Colonic mucosa (tissue), 4 donors: ENCODE data around the gene KLF9. TPM values are rescaled to one million over a fixed set of nuclear protein-coding genes. Genes with fewer than 3 reads are reported as not detected.
"Not testable (repeated sequence)": the region's sequence is repeated elsewhere in the genome, so short reads cannot be mapped to it uniquely, and the experiment has no call there.

Experiments used
- DNase-seq: peaks from one replicate; pipeline ENCODE4 v3.0.0-alpha.2; 2020
- H3K27ac ChIP-seq: fragments of 200-600 bp; one replicate; pipeline ENCODE4 v1.8.0; 2021
- H3K27me3 ChIP-seq: fragments of 200-600 bp; one replicate; pipeline ENCODE4 v1.8.0; 2021
- H3K36me3 ChIP-seq: fragments of 200-600 bp; one replicate; pipeline ENCODE4 v1.8.0; 2021
- H3K4me1 ChIP-seq: fragments of 200-600 bp; one replicate; pipeline ENCODE4 v1.8.0; 2021; ENCODE audit warnings: mild to moderate bottlenecking
- H3K4me3 ChIP-seq: fragments of 200-600 bp; one replicate; pipeline ENCODE4 v1.8.0; 2021
- H3K9ac ChIP-seq, 2 donors: one replicate each; pipeline ENCODE4 v1.7.0; 2013; ENCODE audit warnings: control low read depth in 2 of 2, low read depth in 2 of 2, low read length in 2 of 2
- H3K9me3 ChIP-seq: fragments of 200-600 bp; one replicate; pipeline ENCODE4 v1.8.0; 2021
- CTCF ChIP-seq: fragments of 200-600 bp; IDR thresholded peaks from one replicate; pipeline ENCODE4 v1.8.0; 2022; ENCODE audit warnings: antibody characterized with exemption, mild to moderate bottlenecking
- intact Hi-C: fragments of 100-400 bp; cut with DNase I; formaldehyde crosslinking; loops from one replicate; pipeline ENCODE4 v1.14.1; 2022
- total RNA-seq, 2 donors: library from RNA; stranded (reverse); fragmentation: NEBNext Ultra II Directional in 1 of 2; extraction: Animal tissue kit (Norgen Biotek cat#: 25700) in 1 of 2; gene quantifications; one replicate each; pipeline ENCODE4 v1.2.1, GENCODE V29; 2021
- donor health status: healthy.
- donor health status: DM: no; HTN: no; CAD: no.
- donor health status: DM: no; HTN: no; CAD: no.

Gene KLF9
- total RNA-seq, 2 donors from 2014 or later: 13.5 to 18.8 TPM

- no peak overlapping the region for H3K4me3 ChIP-seq
- no peak for DNase-seq
- H3K27me3 ChIP-seq: no peaks in the 10 kb centered on the region
- H3K9ac ChIP-seq: no peak overlapping the region
- no peak for TF ChIP-seq CTCF
- H3K27ac ChIP-seq: peak overlapping the region; percentile 72
- peaks cover 10% of the 10 kb centered on the region for H3K4me1 ChIP-seq
- intact Hi-C loops: no loop called here
- H3K36me3 ChIP-seq: no peaks in the 10 kb centered on the region
- no peaks in the 10 kb centered on the region for H3K9me3 ChIP-seq
Observed at GRCh38 chr9:70403166-70403565, 11.3 kb downstream of the KLF9 start.

- Histone ChIP-seq H3K36me3 (no peaks in the 10 kb centered on the region), H3K27me3 (no peaks in the 10 kb centered on the region), H3K4me3 (no peak overlapping the region), H3K27ac (no peak overlapping the region), H3K9me3 (no peaks in the 10 kb centered on the region), H3K4me1 (peaks cover 16% of the 10 kb centered on the region), H3K9ac (no peak overlapping the region)
- intact Hi-C loops: no loop called here
- DNase-seq: no peak
- TF ChIP-seq CTCF: no peak
Observed at GRCh38 chr9:70402213-70402612, 12.2 kb downstream of the KLF9 start.

GRCh38 chr9:70401241-70401640, 13.2 kb downstream of the KLF9 start:
- H3K9me3 ChIP-seq, H3K9ac ChIP-seq, H3K27me3 ChIP-seq, H3K36me3 ChIP-seq, H3K4me3 ChIP-seq, intact Hi-C loops, DNase-seq, H3K27ac ChIP-seq: not testable (repeated sequence)
- H3K4me1 ChIP-seq: peaks cover 20% of the 10 kb centered on the region

GRCh38 chr9:70400107-70400892, 14.2 kb downstream of the KLF9 start:
- no peaks in the 10 kb centered on the region for H3K36me3 ChIP-seq
- no peak overlapping the region for H3K9ac ChIP-seq
- intact Hi-C loops: no loop called here
- H3K4me1 ChIP-seq: peaks cover 20% of the 10 kb centered on the region
- no peak for DNase-seq
- H3K9me3 ChIP-seq: no peaks in the 10 kb centered on the region
- no peaks in the 10 kb centered on the region for H3K27me3 ChIP-seq
- H3K27ac ChIP-seq: no peak overlapping the region
- H3K4me3 ChIP-seq: no peak overlapping the region
- TF ChIP-seq CTCF: no peak

- no peak overlapping the region for H3K4me3 ChIP-seq
- no peaks in the 10 kb centered on the region for H3K9me3 ChIP-seq
- peaks cover 14% of the 10 kb centered on the region for H3K4me1 ChIP-seq
- no peaks in the 10 kb centered on the region for H3K36me3 ChIP-seq
- TF ChIP-seq CTCF: no peak
- peak overlapping the region in 1 of 2 donors; percentile 7 for H3K9ac ChIP-seq
- no peak overlapping the region for H3K27ac ChIP-seq
- intact Hi-C loops: no loop called here
- no peaks in the 10 kb centered on the region for H3K27me3 ChIP-seq
- DNase-seq: no peak
Observed at GRCh38 chr9:70399141-70399540, 15.3 kb downstream of the KLF9 start.

- H3K9ac ChIP-seq: peak overlapping the region in 1 of 2 donors; percentile 8
- peaks cover 17% of the 10 kb centered on the region for H3K4me1 ChIP-seq
- H3K27me3 ChIP-seq: no peaks in the 10 kb centered on the region
- peak overlapping the region; percentile 65 for H3K27ac ChIP-seq
- no peaks in the 10 kb centered on the region for H3K36me3 ChIP-seq
- intact Hi-C loops: no loop called here
- H3K4me3 ChIP-seq: no peak overlapping the region
- no peak for DNase-seq
- no peaks in the 10 kb centered on the region for H3K9me3 ChIP-seq
- no peak for TF ChIP-seq CTCF
Observed at GRCh38 chr9:70398145-70398556, 16.3 kb downstream of the KLF9 start.
